ENCODE results near the gene CTBP2. TPM values are rescaled to one million over a fixed set of nuclear protein-coding genes. Genes with fewer than 3 reads are reported as not detected.

Gene CTBP2
- total and polyA plus RNA-seq, 2 donors from 2014 or later: 33.1 to 111 TPM

- Histone ChIP-seq H3K27ac (ENCODE audit: low read depth in 2 of 2, low read length in 2 of 2) (peak overlapping the region; percentile 95 to 98), H3K9me3 (ENCODE audit: control insufficient read depth in 2 of 3, insufficient read depth in 1 of 3, low read length in 3 of 3) (no peaks in the 10 kb centered on the region), H3K27me3 (ENCODE audit: control insufficient read depth, insufficient read depth, low read length) (no peaks in the 10 kb centered on the region), H3K4me3 (ENCODE audit: low read length in 3 of 3) (peak overlapping the region; percentile 67 to 76 (median 71)), H3K36me3 (ENCODE audit: control insufficient read depth in 2 of 3, insufficient read depth in 3 of 3, low read length in 3 of 3) (no peaks in the 10 kb centered on the region), H3K4me1 (ENCODE audit: control insufficient read depth in 2 of 3, insufficient read depth in 2 of 3, low read depth in 1 of 3, low read length in 3 of 3) (peaks cover 10 to 32% (median 18%) of the 10 kb centered on the region in 3 donors), H3K9ac (ENCODE audit: low read length in 3 of 3) (peak overlapping the region; percentile 57 to 76 (median 71))
- TF ChIP-seq, protein P1, sequence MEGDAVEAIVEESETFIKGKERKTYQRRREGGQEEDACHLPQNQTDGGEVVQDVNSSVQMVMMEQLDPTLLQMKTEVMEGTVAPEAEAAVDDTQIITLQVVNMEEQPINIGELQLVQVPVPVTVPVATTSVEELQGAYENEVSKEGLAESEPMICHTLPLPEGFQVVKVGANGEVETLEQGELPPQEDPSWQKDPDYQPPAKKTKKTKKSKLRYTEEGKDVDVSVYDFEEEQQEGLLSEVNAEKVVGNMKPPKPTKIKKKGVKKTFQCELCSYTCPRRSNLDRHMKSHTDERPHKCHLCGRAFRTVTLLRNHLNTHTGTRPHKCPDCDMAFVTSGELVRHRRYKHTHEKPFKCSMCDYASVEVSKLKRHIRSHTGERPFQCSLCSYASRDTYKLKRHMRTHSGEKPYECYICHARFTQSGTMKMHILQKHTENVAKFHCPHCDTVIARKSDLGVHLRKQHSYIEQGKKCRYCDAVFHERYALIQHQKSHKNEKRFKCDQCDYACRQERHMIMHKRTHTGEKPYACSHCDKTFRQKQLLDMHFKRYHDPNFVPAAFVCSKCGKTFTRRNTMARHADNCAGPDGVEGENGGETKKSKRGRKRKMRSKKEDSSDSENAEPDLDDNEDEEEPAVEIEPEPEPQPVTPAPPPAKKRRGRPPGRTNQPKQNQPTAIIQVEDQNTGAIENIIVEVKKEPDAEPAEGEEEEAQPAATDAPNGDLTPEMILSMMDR (IDR thresholded peaks at IDR 0.05; ENCODE audit: borderline replicate concordance, extremely low read depth, insufficient read depth): no peak
- peak; percentile 51 to 85 (median 69) for DNase-seq
- intact Hi-C loops (cut with DNase I): no loop called here
- no peak for FAIRE-seq
These were observed 1.5 kb downstream of the CTBP2 start for GRCh38 chr10:125158601-125159485.

- Histone ChIP-seq H3K4me3 (ENCODE audit: low read length in 3 of 3) (peak overlapping the region; percentile 67 to 76 (median 71)), H3K4me1 (ENCODE audit: control insufficient read depth in 2 of 3, insufficient read depth in 2 of 3, low read depth in 1 of 3, low read length in 3 of 3) (peaks cover 10 to 38% (median 23%) of the 10 kb centered on the region in 3 donors), H3K27ac (ENCODE audit: low read depth in 2 of 2, low read length in 2 of 2) (peak overlapping the region; percentile 92 to 94), H3K27me3 (ENCODE audit: control insufficient read depth, insufficient read depth, low read length) (no peaks in the 10 kb centered on the region), H3K36me3 (ENCODE audit: control insufficient read depth in 2 of 3, insufficient read depth in 3 of 3, low read length in 3 of 3) (no peaks in the 10 kb centered on the region), H3K9ac (ENCODE audit: low read length in 3 of 3) (peak overlapping the region; percentile 57 to 76 (median 71)), H3K9me3 (ENCODE audit: control insufficient read depth in 2 of 3, insufficient read depth in 1 of 3, low read length in 3 of 3) (no peaks in the 10 kb centered on the region)
- DNase-seq: no peak
- FAIRE-seq: no peak
- TF ChIP-seq, protein P1 (IDR thresholded peaks at IDR 0.05; ENCODE audit: borderline replicate concordance, extremely low read depth, insufficient read depth): no peak
- intact Hi-C loops (cut with DNase I): no loop called here
These were observed 2.1 kb downstream of the CTBP2 start for GRCh38 chr10:125158275-125158600.

DNA sequence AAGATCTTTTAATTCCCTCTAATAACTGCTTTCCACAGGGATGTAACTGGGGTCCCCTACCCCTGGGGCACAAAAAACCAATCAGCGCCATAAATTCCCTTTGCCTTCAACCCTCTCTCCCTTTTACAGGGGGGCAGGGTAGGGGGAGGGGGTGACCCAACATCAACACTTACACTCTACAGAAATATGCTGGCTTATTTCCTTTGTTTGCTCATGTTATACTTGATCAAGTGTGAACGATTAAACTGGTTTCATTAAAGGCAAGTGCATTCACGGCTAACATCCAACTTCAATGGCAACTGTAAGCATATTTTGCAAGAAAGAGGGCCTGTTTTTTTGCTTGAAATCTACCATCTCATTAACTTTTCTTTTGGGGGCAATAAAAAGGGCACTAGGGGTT lies 2.9 kb downstream of the CTBP2 start:
- Histone ChIP-seq H3K27me3 (ENCODE audit: control insufficient read depth, insufficient read depth, low read length) (no peaks in the 10 kb centered on the region), H3K4me3 (ENCODE audit: low read length in 3 of 3) (peak overlapping the region; percentile 67 to 76 (median 71)), H3K4me1 (ENCODE audit: control insufficient read depth in 2 of 3, insufficient read depth in 2 of 3, low read depth in 1 of 3, low read length in 3 of 3) (peaks cover 10 to 45% (median 30%) of the 10 kb centered on the region in 3 donors), H3K9me3 (ENCODE audit: control insufficient read depth in 2 of 3, insufficient read depth in 1 of 3, low read length in 3 of 3) (no peaks in the 10 kb centered on the region), H3K27ac (ENCODE audit: low read depth in 2 of 2, low read length in 2 of 2) (peak overlapping the region; percentile 68 to 94), H3K9ac (ENCODE audit: low read length in 3 of 3) (peak overlapping the region; percentile 3 to 76 (median 28)), H3K36me3 (ENCODE audit: control insufficient read depth in 2 of 3, insufficient read depth in 3 of 3, low read length in 3 of 3) (no peaks in the 10 kb centered on the region)
- no peak for FAIRE-seq
- peak in 4 of 5 donors; percentile 46 to 75 (median 70) for DNase-seq
- intact Hi-C loops (cut with DNase I): no loop called here
- TF ChIP-seq, protein P1 (IDR thresholded peaks at IDR 0.05; ENCODE audit: borderline replicate concordance, extremely low read depth, insufficient read depth): no peak

Data from kidney (tissue), 14 donors.